Mucosa of stomach (tissue), 1 donor: ENCODE data around the gene IL12A.

Source experiments
- H3K27me3 ChIP-seq: one replicate; pipeline ENCODE4 v1.7.0; 2013; ENCODE audit warnings: mild to moderate bottlenecking, low read length; ENCODE audit not compliant: control insufficient read depth, insufficient read depth
- H3K36me3 ChIP-seq: one replicate; pipeline ENCODE4 v1.7.0; 2013; ENCODE audit warnings: low read length; ENCODE audit not compliant: control insufficient read depth, insufficient read depth
- H3K4me1 ChIP-seq: one replicate; pipeline ENCODE4 v1.7.0; 2013; ENCODE audit warnings: mild to moderate bottlenecking, low read length; ENCODE audit not compliant: control insufficient read depth, insufficient read depth
- H3K4me3 ChIP-seq: one replicate; pipeline ENCODE4 v1.7.0; 2013; ENCODE audit warnings: low read length
- H3K9ac ChIP-seq: one replicate; pipeline ENCODE4 v1.7.0; 2013; ENCODE audit warnings: mild to moderate bottlenecking, low read length, moderate library complexity
- H3K9me3 ChIP-seq: one replicate; pipeline ENCODE4 v1.7.0; 2013; ENCODE audit warnings: mild to moderate bottlenecking, low read length, moderate library complexity; ENCODE audit not compliant: control insufficient read depth
- donor health status: Pancreatic carcinoma.

Gene IL12A

GRCh38 chr3:159964166-159964973 is 24.3 kb upstream of the IL12A start:
- no peaks in the 10 kb centered on the region for H3K27me3 ChIP-seq
- H3K9me3 ChIP-seq = no peaks in the 10 kb centered on the region
- H3K4me1 ChIP-seq = no peaks in the 10 kb centered on the region
- H3K4me3 ChIP-seq = no peak overlapping the region
- no peaks in the 10 kb centered on the region for H3K36me3 ChIP-seq
- no peak overlapping the region for H3K9ac ChIP-seq

- Histone ChIP-seq H3K4me1 (no peaks in the 10 kb centered on the region), H3K4me3 (no peak overlapping the region), H3K9ac (no peak overlapping the region), H3K27me3 (no peaks in the 10 kb centered on the region), H3K36me3 (no peaks in the 10 kb centered on the region), H3K9me3 (no peaks in the 10 kb centered on the region)
Observed at GRCh38 chr3:159971311-159971710, 17.3 kb upstream of the IL12A start.

GRCh38 chr3:159977295-159977694 is 11.3 kb upstream of the IL12A start:
- H3K36me3 ChIP-seq = no peaks in the 10 kb centered on the region
- no peak overlapping the region for H3K4me3 ChIP-seq
- H3K9ac ChIP-seq = no peak overlapping the region
- H3K9me3 ChIP-seq = no peaks in the 10 kb centered on the region
- H3K27me3 ChIP-seq = no peaks in the 10 kb centered on the region
- H3K4me1 ChIP-seq = no peaks in the 10 kb centered on the region

GRCh38 chr3:159978353-159978752 is 10.3 kb upstream of the IL12A start:
- H3K4me1 ChIP-seq = no peaks in the 10 kb centered on the region
- H3K9me3 ChIP-seq = no peaks in the 10 kb centered on the region
- H3K27me3 ChIP-seq = no peaks in the 10 kb centered on the region
- no peak overlapping the region for H3K4me3 ChIP-seq
- no peak overlapping the region for H3K9ac ChIP-seq
- H3K36me3 ChIP-seq = no peaks in the 10 kb centered on the region

DNA sequence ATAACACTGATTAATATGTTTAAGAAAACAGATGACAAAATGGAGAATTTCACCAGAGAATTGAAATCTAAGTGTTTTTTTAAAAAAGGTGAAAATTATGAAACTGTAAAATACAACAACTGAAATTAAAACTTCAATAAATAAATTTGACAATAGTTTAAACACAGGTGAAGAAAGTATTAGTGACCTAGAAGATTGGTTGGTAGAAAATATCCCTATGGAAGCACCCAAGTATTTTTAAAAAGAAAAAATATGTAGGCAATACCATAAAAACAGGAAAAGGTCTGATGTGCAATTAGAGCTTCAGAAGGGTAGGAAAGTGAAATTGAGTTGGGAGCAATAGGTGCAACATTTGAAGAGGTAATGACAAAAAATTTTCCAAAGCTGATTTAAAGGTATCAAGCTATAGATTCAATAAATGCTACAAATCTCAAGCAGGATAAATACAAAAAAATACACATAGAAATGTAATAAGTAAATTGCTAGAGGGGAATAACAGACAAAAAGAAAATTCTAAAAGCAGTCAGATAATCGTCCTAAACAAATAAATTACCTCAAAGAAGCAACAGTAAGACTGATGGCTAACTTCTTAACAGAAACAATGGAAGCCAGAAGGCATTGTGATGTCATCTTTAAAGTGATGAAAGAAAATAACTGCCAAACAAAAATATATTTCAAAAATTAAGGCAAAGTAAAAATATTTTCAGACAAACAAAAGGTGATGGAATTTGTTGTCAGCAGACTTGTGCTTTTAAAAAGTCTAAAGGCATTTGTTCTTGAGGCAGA is 9.5 kb upstream of the IL12A start:
- H3K4me1 ChIP-seq = no peaks in the 10 kb centered on the region
- no peak overlapping the region for H3K9ac ChIP-seq
- no peak overlapping the region for H3K4me3 ChIP-seq
- H3K27me3 ChIP-seq = no peaks in the 10 kb centered on the region
- H3K9me3 ChIP-seq = no peaks in the 10 kb centered on the region
- no peaks in the 10 kb centered on the region for H3K36me3 ChIP-seq

- Histone ChIP-seq H3K9me3 (no peaks in the 10 kb centered on the region), H3K9ac (no peak overlapping the region), H3K27me3 (no peaks in the 10 kb centered on the region)
Observed at GRCh38 chr3:159982442-159982974, 6.1 kb upstream of the IL12A start.

GRCh38 chr3:159987291-159987711 is 1.3 kb upstream of the IL12A start:
- Histone ChIP-seq H3K36me3 (no peaks in the 10 kb centered on the region), H3K9me3 (no peaks in the 10 kb centered on the region), H3K4me1 (peaks cover 6% of the 10 kb centered on the region), H3K9ac (no peak overlapping the region), H3K4me3 (no peak overlapping the region), H3K27me3 (no peaks in the 10 kb centered on the region)

More at GRCh38 chr3:159982442-159982974, 6.1 kb upstream of the IL12A start:
- H3K4me1 ChIP-seq = no peaks in the 10 kb centered on the region
- H3K4me3 ChIP-seq = no peak overlapping the region
- no peaks in the 10 kb centered on the region for H3K36me3 ChIP-seq

DNA sequence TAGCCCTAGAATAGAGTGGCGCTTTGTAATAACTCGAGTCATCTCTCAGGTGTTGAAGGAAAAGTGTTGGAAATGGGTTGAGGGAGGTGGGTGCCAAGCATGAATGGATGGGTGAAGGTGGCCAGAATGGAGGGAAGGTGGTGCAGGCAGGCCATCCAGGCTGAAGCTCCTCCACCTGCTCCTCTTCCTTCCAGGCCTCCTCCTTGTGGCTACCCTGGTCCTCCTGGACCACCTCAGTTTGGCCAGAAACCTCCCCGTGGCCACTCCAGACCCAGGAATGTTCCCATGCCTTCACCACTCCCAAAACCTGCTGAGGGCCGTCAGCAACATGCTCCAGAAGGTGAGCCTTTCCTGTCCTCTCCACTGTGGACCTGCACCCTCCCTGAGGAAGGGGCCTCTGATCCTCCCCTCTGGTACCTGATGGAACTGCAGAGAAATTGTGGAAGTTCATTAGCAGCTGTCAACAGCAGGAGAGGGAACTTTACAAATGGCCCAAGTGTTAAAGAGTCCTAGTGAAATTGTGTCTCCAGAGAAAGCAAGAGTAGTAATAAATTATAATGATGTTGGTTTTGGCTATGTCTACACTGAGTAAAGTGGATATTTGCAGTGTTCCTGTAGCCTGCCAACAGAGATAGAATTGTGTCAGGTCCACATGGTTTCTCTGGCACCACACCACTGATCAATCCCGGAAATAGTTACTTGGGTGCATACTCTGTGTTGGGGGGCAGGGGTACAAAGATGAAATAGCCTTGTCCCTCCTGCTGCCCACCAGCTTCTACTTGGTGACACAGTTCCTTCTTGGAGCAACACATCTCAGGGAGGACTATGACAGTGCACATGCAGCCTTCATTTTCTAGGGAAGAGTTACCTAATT is 1.6 kb downstream of the IL12A start:
- no peak overlapping the region for H3K9ac ChIP-seq
- H3K27me3 ChIP-seq = no peaks in the 10 kb centered on the region
- H3K4me1 ChIP-seq = peaks cover 6% of the 10 kb centered on the region
- H3K9me3 ChIP-seq = no peaks in the 10 kb centered on the region
- no peaks in the 10 kb centered on the region for H3K36me3 ChIP-seq
- no peak overlapping the region for H3K4me3 ChIP-seq

- H3K9ac ChIP-seq = no peak overlapping the region
- peaks cover 6% of the 10 kb centered on the region for H3K4me1 ChIP-seq
- no peak overlapping the region for H3K4me3 ChIP-seq
- H3K9me3 ChIP-seq = no peaks in the 10 kb centered on the region
- H3K27me3 ChIP-seq = no peaks in the 10 kb centered on the region
- no peaks in the 10 kb centered on the region for H3K36me3 ChIP-seq
Observed at GRCh38 chr3:159991591-159991990, 3.0 kb downstream of the IL12A start.

DNA sequence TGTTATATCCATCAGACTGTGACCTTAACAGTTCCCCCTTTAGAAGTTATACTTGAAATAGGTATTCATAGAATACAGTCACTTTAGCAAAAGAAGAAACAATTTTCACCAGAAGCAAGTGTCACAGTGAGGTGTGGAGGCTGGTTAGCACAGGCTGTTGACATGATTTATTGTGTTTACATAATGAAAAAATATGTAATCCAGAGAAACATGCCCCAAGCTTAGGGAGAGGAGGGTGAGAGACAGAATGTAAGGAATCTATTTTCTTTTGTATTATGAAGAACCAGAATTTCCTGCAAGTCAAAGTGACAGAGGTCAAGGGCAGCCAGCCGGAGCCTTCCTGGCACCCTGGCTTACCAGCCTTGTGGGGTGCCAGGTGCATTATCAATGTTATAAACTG is 4.0 kb downstream of the IL12A start:
- no peak overlapping the region for H3K9ac ChIP-seq
- H3K9me3 ChIP-seq = no peaks in the 10 kb centered on the region
- H3K4me3 ChIP-seq = no peak overlapping the region
- H3K27me3 ChIP-seq = no peaks in the 10 kb centered on the region
- H3K36me3 ChIP-seq = no peaks in the 10 kb centered on the region
- H3K4me1 ChIP-seq = peaks cover 6% of the 10 kb centered on the region

DNA sequence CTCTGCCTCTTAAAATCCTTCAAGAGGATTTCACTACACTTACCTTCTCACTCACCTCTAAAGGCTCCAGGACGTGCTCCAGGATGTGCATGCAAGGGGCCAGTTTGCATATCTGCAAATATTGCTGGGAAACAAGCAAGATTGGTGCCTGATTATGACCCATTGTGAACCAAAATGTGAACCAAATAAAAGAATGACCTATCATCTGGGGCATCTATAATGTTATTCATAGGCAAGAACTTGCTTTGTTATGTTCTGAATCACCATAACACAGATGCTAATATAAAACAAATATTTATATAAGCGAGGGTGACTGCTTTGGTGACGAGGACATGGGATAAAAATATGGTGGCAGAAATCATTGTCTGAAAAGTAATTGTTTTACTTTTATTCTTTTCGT is 5.5 kb downstream of the IL12A start:
- no peaks in the 10 kb centered on the region for H3K9me3 ChIP-seq
- H3K36me3 ChIP-seq = no peaks in the 10 kb centered on the region
- no peak overlapping the region for H3K4me3 ChIP-seq
- H3K4me1 ChIP-seq = no peaks in the 10 kb centered on the region
- H3K27me3 ChIP-seq = no peaks in the 10 kb centered on the region
- no peak overlapping the region for H3K9ac ChIP-seq
